SU-DHL-6 (cell line): Measurements from ENCODE around the gene GNAO1.

Source experiments
- H2AFZ ChIP-seq: fragments of 200-600 bp; sonication (generic); 2 replicates; pipeline ENCODE4 v1.6.1; 2014; ENCODE audit warnings: low read depth, mild to moderate bottlenecking, moderate library complexity, mixed read lengths, antibody characterized with exemption, low read length; ENCODE audit not compliant: severe bottlenecking
- H3F3A ChIP-seq: fragments of 200-600 bp; shearing (Covaris generic); 2 replicates; pipeline ENCODE4 v1.6.0; 2016; ENCODE audit warnings: antibody characterized with exemption, mild to moderate bottlenecking; ENCODE audit not compliant: insufficient read depth
- H3K27ac ChIP-seq: fragments of 200-600 bp; sonication (generic); 2 replicates; pipeline ENCODE4 v1.5.1; 2016; ENCODE audit warnings: low read depth, mild to moderate bottlenecking, low read length, moderate library complexity, mixed read lengths
- H3K27me3 ChIP-seq: fragments of 200-600 bp; sonication (generic), shearing (Covaris generic); 2 replicates; pipeline ENCODE4 v1.6.0; 2014; ENCODE audit warnings: mild to moderate bottlenecking, low read length
- H3K36me3 ChIP-seq: fragments of 200-600 bp; sonication (generic); 2 replicates; pipeline ENCODE4 v1.6.1; 2014; ENCODE audit warnings: mild to moderate bottlenecking, low read length, mixed read lengths
- H3K4me2 ChIP-seq: fragments of 300-600, 200-600 bp; shearing (Covaris generic), sonication (generic); 2 replicates; pipeline ENCODE4 v1.6.0; 2014; ENCODE audit warnings: low read length, low read depth, mild to moderate bottlenecking; ENCODE audit not compliant: poor library complexity, severe bottlenecking
- H3K4me3 ChIP-seq: fragments of 200-600 bp; sonication (generic); 2 replicates; pipeline ENCODE4 v1.5.1; 2014; ENCODE audit warnings: antibody characterized with exemption, low read length, mild to moderate bottlenecking, mixed read lengths; ENCODE audit not compliant: insufficient read depth, poor library complexity, severe bottlenecking
- H3K79me2 ChIP-seq: fragments of 200-600 bp; sonication (generic); 2 replicates; pipeline ENCODE4 v1.6.1; 2014; ENCODE audit warnings: mild to moderate bottlenecking, low read length, moderate library complexity; ENCODE audit not compliant: insufficient read depth
- H3K9ac ChIP-seq: fragments of 200-600 bp; sonication (generic); 2 replicates; pipeline ENCODE4 v1.7.0; 2014; ENCODE audit warnings: mild to moderate bottlenecking, low read length
- H3K9me2 ChIP-seq: fragments of 200-600 bp; sonication (generic); replicated peaks from 2 replicates; pipeline ENCODE4 v1.6.1; 2014; ENCODE audit warnings: low read length; ENCODE audit not compliant: insufficient read depth
- H3K9me3 ChIP-seq: fragments of 200-600 bp; sonication (generic); 2 replicates; pipeline ENCODE4 v1.6.1; 2014; ENCODE audit warnings: low read length, mixed read lengths; ENCODE audit not compliant: insufficient read depth
- H4K20me1 ChIP-seq: fragments of 200-600 bp; sonication (generic); 2 replicates; pipeline ENCODE4 v1.6.1; 2014; ENCODE audit warnings: low read depth, mild to moderate bottlenecking, antibody characterized with exemption, low read length, moderate library complexity, mixed read lengths
- CTCF ChIP-seq: fragments of 200-600 bp; sonication (generic); IDR thresholded peaks from one replicate; pipeline ENCODE4 v1.5.1; 2017; ENCODE audit warnings: antibody characterized with exemption, mild to moderate bottlenecking, low read length, moderate library complexity; ENCODE audit not compliant: insufficient read depth, poor library complexity, severe bottlenecking
- EZH2phosphoT487 ChIP-seq: fragments of 200-600 bp; sonication (generic), shearing (Covaris generic); conservative IDR thresholded peaks from 2 replicates; pipeline ENCODE4 v1.6.1; 2018; ENCODE audit warnings: mild to moderate bottlenecking, antibody characterized with exemption, low read length, moderate library complexity, mixed read lengths

The GNAO1 gene

GRCh38 chr16:56284521-56284920 is 93.2 kb downstream of the GNAO1 start:
- TF ChIP-seq CTCF (no peak), EZH2phosphoT487 (no peak)
- no peaks in the 10 kb centered on the region for H4K20me1 ChIP-seq
- H3K27me3 ChIP-seq, result no peaks in the 10 kb centered on the region
- H3K9me2 ChIP-seq, result no peaks in the 10 kb centered on the region
- H3K4me3 ChIP-seq, result no peak overlapping the region
- no peaks in the 10 kb centered on the region for H3K36me3 ChIP-seq
- H3K79me2 ChIP-seq, result no peaks in the 10 kb centered on the region
- H2AFZ ChIP-seq, result no peak overlapping the region
- H3K27ac ChIP-seq, result no peak overlapping the region
- H3K9ac ChIP-seq, result no peak overlapping the region
- H3F3A ChIP-seq, result no peaks in the 10 kb centered on the region
- no peaks in the 10 kb centered on the region for H3K9me3 ChIP-seq
- no peak overlapping the region for H3K4me2 ChIP-seq

- no peak overlapping the region for H3K9ac ChIP-seq
- no peak overlapping the region for H3K4me3 ChIP-seq
- no peaks in the 10 kb centered on the region for H3K9me2 ChIP-seq
- no peaks in the 10 kb centered on the region for H3K27me3 ChIP-seq
- H4K20me1 ChIP-seq, result no peaks in the 10 kb centered on the region
- no peak overlapping the region for H2AFZ ChIP-seq
- no peaks in the 10 kb centered on the region for H3F3A ChIP-seq
- TF ChIP-seq CTCF (no peak), EZH2phosphoT487 (no peak)
- no peaks in the 10 kb centered on the region for H3K36me3 ChIP-seq
- H3K4me2 ChIP-seq, result no peak overlapping the region
- no peak overlapping the region for H3K27ac ChIP-seq
- H3K9me3 ChIP-seq, result no peaks in the 10 kb centered on the region
- no peaks in the 10 kb centered on the region for H3K79me2 ChIP-seq
Observed at GRCh38 chr16:56286809-56287208, 95.5 kb downstream of the GNAO1 start.

GRCh38 chr16:56288019-56288418 is 96.7 kb downstream of the GNAO1 start:
- H3F3A ChIP-seq, result no peaks in the 10 kb centered on the region
- no peaks in the 10 kb centered on the region for H4K20me1 ChIP-seq
- no peak overlapping the region for H3K9ac ChIP-seq
- H3K9me2 ChIP-seq, result no peaks in the 10 kb centered on the region
- no peak overlapping the region for H2AFZ ChIP-seq
- no peak overlapping the region for H3K4me3 ChIP-seq
- H3K27me3 ChIP-seq, result no peaks in the 10 kb centered on the region
- H3K4me2 ChIP-seq, result no peak overlapping the region
- H3K36me3 ChIP-seq, result no peaks in the 10 kb centered on the region
- no peaks in the 10 kb centered on the region for H3K9me3 ChIP-seq
- H3K27ac ChIP-seq, result no peak overlapping the region
- TF ChIP-seq CTCF (no peak), EZH2phosphoT487 (no peak)
- no peaks in the 10 kb centered on the region for H3K79me2 ChIP-seq
